CD1c-positive myeloid dendritic cell (primary cell): ENCODE results near the gene FOXE3.
A peak's percentile ranks its signal among the peaks of the same experiment; 100 is the strongest.
"Not testable (repeated sequence)": the region's sequence is repeated elsewhere in the genome, so short reads cannot be mapped to it uniquely, and the experiment has no call there.

Source experiments
- DNase-seq: peaks from one replicate; pipeline ENCODE4 v3.0.0-alpha.2; 2016; ENCODE audit errors: extremely low spot score

FOXE3 gene

GRCh38 chr1:47448462-47449222, 32.6 kb downstream of the FOXE3 start:
- no peak for DNase-seq

- peak; percentile 42 for DNase-seq
Observed at GRCh38 chr1:47449822-47450552, 33.9 kb downstream of the FOXE3 start.

- DNase-seq = no peak
Observed at GRCh38 chr1:47450606-47451005, 34.5 kb downstream of the FOXE3 start.

GRCh38 chr1:47452426-47452825, 36.3 kb downstream of the FOXE3 start:
- DNase-seq = no peak

- not testable (repeated sequence) for DNase-seq
Observed at GRCh38 chr1:47453910-47454309, 37.8 kb downstream of the FOXE3 start.

GRCh38 chr1:47456250-47456649, 40.2 kb downstream of the FOXE3 start:
- no peak for DNase-seq

GRCh38 chr1:47457547-47457946, 41.5 kb downstream of the FOXE3 start:
- DNase-seq = not testable (repeated sequence)

GRCh38 chr1:47459253-47459788, 43.2 kb downstream of the FOXE3 start:
- no peak for DNase-seq

- DNase-seq = no peak
Observed at GRCh38 chr1:47460040-47460439, 44.0 kb downstream of the FOXE3 start.

- DNase-seq = no peak
Observed at GRCh38 chr1:47460456-47460855, 44.4 kb downstream of the FOXE3 start.

GRCh38 chr1:47465605-47466004, 49.5 kb downstream of the FOXE3 start:
- no peak for DNase-seq
